Endodermal cell (in vitro differentiated cells): ENCODE measurements around the gene URB1. TPM values are rescaled to one million over a fixed set of nuclear protein-coding genes. Genes with fewer than 3 reads are reported as not detected.

Experiments
- DNase-seq: peaks from one replicate; pipeline ENCODE4 v3.0.0-alpha.2; 2017
- H3K27ac ChIP-seq: 2 replicates; pipeline ENCODE4 v1.5.1; 2013; ENCODE audit warnings: mild to moderate bottlenecking, low read depth, low read length, moderate library complexity
- H3K27me3 ChIP-seq: 2 replicates; pipeline ENCODE4 v1.6.1; 2013; ENCODE audit warnings: mild to moderate bottlenecking, low read length, moderate library complexity; ENCODE audit not compliant: insufficient read depth, control insufficient read depth, poor library complexity, severe bottlenecking
- H3K36me3 ChIP-seq: 2 replicates; pipeline ENCODE4 v1.7.0; 2013; ENCODE audit warnings: mild to moderate bottlenecking, low read length, moderate library complexity; ENCODE audit not compliant: control insufficient read depth, insufficient read depth
- H3K4me1 ChIP-seq: one replicate; pipeline ENCODE4 v1.7.0; 2013; ENCODE audit warnings: low read length; ENCODE audit not compliant: control insufficient read depth, insufficient read depth
- H3K4me3 ChIP-seq: 2 replicates; pipeline ENCODE4 v1.5.1; 2013; ENCODE audit warnings: mild to moderate bottlenecking, low read length, moderate library complexity
- H3K9ac ChIP-seq: 2 replicates; pipeline ENCODE4 v1.6.1; 2013; ENCODE audit warnings: mild to moderate bottlenecking, low read length, moderate library complexity; ENCODE audit not compliant: poor library complexity, severe bottlenecking; ENCODE audit errors: extremely low read depth
- H3K9me3 ChIP-seq: 2 replicates; pipeline ENCODE4 v1.6.1; 2013; ENCODE audit warnings: mild to moderate bottlenecking, low read length, moderate library complexity; ENCODE audit not compliant: control insufficient read depth
- H3K27ac Mint-ChIP-seq: 2 replicates; pipeline ENCODE4 v1.8.0; 2020; ENCODE audit warnings: mixed read lengths
- H3K27me3 Mint-ChIP-seq: 2 replicates; pipeline ENCODE4 v1.8.0; 2021; ENCODE audit warnings: mild to moderate bottlenecking, mixed read lengths; ENCODE audit not compliant: insufficient read depth
- H3K36me3 Mint-ChIP-seq: 2 replicates; pipeline ENCODE4 v1.8.0; 2020; ENCODE audit warnings: low read depth, mixed read lengths
- H3K4me1 Mint-ChIP-seq: 2 replicates; pipeline ENCODE4 v1.8.0; 2020; ENCODE audit warnings: mixed read lengths
- H3K4me3 Mint-ChIP-seq: 2 replicates; pipeline ENCODE4 v1.8.0; 2020; ENCODE audit warnings: mild to moderate bottlenecking, moderate library complexity, mixed read lengths
- H3K9me3 Mint-ChIP-seq: 2 replicates; pipeline ENCODE4 v1.8.0; 2020; ENCODE audit warnings: mild to moderate bottlenecking, mixed read lengths
- CTCF ChIP-seq: fragments of 200-600 bp; sonication (generic); conservative IDR thresholded peaks from 2 replicates; pipeline ENCODE4 v1.5.0; 2021; ENCODE audit warnings: antibody characterized with exemption, mild to moderate bottlenecking
- WGBS, 2 experiments: methylation state at CpG; one replicate each; pipeline versions ENCODE4 v1.1.5 to v1.1.7; 2013; ENCODE audit warnings: missing lambda C conversion rate in 2 of 2, mixed read lengths in 1 of 2; ENCODE audit not compliant: insufficient coverage in 1 of 2, insufficient read length in 1 of 2; 5-methylcytosine and 5-hydroxymethylcytosine counted together
- total RNA-seq, 2 donors: library from RNA; stranded (reverse); fragmentation: NEBNext Ultra II Directional in 1 of 2; extraction: Animal tissue kit (Norgen Biotek cat#: 25700) in 1 of 2; gene quantifications; 2 replicates in 1 of 2; 3 replicates in 1 of 2; pipeline ENCODE4 v1.2.1, GENCODE V29; 2021

URB1 gene
- total RNA-seq, 2 donors from 2014 or later, result 9.4 to 14.0 TPM

DNA sequence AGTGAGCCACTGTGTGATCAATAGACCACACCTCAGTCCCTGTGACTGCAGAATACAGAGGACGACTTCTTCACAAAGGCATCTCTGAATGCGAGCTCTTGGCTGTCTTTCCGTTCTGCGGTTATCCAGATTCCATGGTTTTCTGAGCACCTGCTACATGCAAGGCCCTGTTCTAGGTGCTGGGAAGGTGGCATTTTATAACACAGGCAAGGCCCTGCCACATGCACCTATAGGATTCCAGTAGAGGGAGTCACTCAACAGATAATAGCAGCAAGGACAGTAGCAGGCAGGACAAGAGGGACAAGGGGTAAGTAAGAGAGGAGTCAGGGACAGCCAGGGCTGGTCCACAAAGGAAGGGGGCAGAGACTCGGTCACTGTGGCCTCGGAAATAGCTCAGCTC is 9.0 kb downstream of the URB1 start:
- Mint-ChIP-seq H3K9me3 (no peaks in the 10 kb centered on the region), H3K36me3 (peaks cover 50% of the 10 kb centered on the region), H3K4me1 (peaks cover 10% of the 10 kb centered on the region), H3K27me3 (no peaks in the 10 kb centered on the region), H3K4me3 (no peak overlapping the region), H3K27ac (no peak overlapping the region)
- Histone ChIP-seq H3K4me1 (no peaks in the 10 kb centered on the region), H3K9ac (no peak overlapping the region), H3K4me3 (no peak overlapping the region), H3K27ac (no peak overlapping the region), H3K27me3 (no peaks in the 10 kb centered on the region), H3K9me3 (no peaks in the 10 kb centered on the region), H3K36me3 (peaks cover 57% of the 10 kb centered on the region)
- peak; percentile 58 for TF ChIP-seq CTCF
- WGBS, 2 experiments, result 91 to 93% methylated on average over 6 of the region's 6 CpGs
- no peak for DNase-seq

DNA sequence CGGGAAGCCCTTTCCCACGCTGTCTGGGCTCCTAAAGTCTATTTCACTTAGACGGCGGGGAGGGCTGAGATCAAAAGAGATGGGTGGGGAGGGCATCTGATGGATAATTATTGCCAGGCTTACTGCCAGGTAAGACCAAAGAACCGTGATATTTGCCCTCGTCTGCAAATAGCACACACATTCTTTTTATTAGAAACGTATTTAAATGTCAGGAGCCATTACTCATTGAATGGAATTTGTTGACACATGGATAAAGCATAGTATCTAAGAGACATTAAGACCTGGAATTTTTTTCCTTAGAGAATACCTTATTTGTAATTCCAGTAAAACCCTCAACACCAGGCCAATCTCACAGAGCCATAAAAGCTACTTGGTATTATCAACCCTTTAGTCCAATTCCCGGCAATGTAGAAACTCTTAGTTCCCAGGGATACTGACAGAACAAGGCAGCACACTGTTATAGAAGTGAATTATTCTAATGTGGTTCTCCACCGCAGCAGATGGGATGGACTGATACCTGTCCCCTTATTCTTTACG is 10.6 kb downstream of the URB1 start:
- no peak overlapping the region for H3K4me3 Mint-ChIP-seq
- H3K4me1 Mint-ChIP-seq, result no peaks in the 10 kb centered on the region
- DNase-seq, result no peak
- H3K36me3 ChIP-seq, result peaks cover 74% of the 10 kb centered on the region
- no peaks in the 10 kb centered on the region for H3K9me3 ChIP-seq
- no peaks in the 10 kb centered on the region for H3K27me3 Mint-ChIP-seq
- WGBS, 2 experiments, result 94 to 98% methylated on average over 10 of the region's 10 CpGs
- TF ChIP-seq CTCF, result no peak
- H3K4me1 ChIP-seq, result no peaks in the 10 kb centered on the region
- H3K9ac ChIP-seq, result no peak overlapping the region
- no peaks in the 10 kb centered on the region for H3K9me3 Mint-ChIP-seq
- H3K36me3 Mint-ChIP-seq, result peaks cover 65% of the 10 kb centered on the region
- no peak overlapping the region for H3K27ac ChIP-seq
- no peaks in the 10 kb centered on the region for H3K27me3 ChIP-seq
- H3K4me3 ChIP-seq, result no peak overlapping the region
- no peak overlapping the region for H3K27ac Mint-ChIP-seq

- Mint-ChIP-seq H3K36me3 (peaks cover 71% of the 10 kb centered on the region), H3K4me3 (no peak overlapping the region)
Observed at GRCh38 chr21:32381571-32381970, 11.2 kb downstream of the URB1 start.

More at GRCh38 chr21:32381571-32381970, 11.2 kb downstream of the URB1 start:
- Histone ChIP-seq H3K36me3 (peaks cover 79% of the 10 kb centered on the region), H3K4me3 (no peak overlapping the region), H3K9me3 (no peaks in the 10 kb centered on the region), H3K27ac (no peak overlapping the region), H3K9ac (no peak overlapping the region), H3K27me3 (no peaks in the 10 kb centered on the region), H3K4me1 (no peaks in the 10 kb centered on the region)
- no peak for TF ChIP-seq CTCF
- no peak for DNase-seq
- H3K27ac Mint-ChIP-seq, result no peak overlapping the region
- H3K9me3 Mint-ChIP-seq, result no peaks in the 10 kb centered on the region
- 94 to 100% methylated on average over 5 to 6 of the region's 6 CpGs for WGBS, 2 experiments
- H3K4me1 Mint-ChIP-seq, result no peaks in the 10 kb centered on the region
- H3K27me3 Mint-ChIP-seq, result no peaks in the 10 kb centered on the region
